HT-29 (cell line): ENCODE results near the gene LIMS1. TPM values are rescaled to one million over a fixed set of nuclear protein-coding genes. Genes with fewer than 3 reads are reported as not detected.
A peak's percentile ranks its signal among the peaks of the same experiment; 100 is the strongest.
"Not testable (repeated sequence)": the region's sequence is repeated elsewhere in the genome, so short reads cannot be mapped to it uniquely, and the experiment has no call there.

Source experiments
- DNase-seq: peaks from one replicate; pipeline ENCODE4 v3.0.0-alpha.2; 2015; ENCODE audit warnings: low spot score
- total RNA-seq: library from RNA; depleted of rRNA; stranded (reverse); fragments of >200 nt; shearing (Covaris generic); gene quantifications from 2 replicates; pipeline ENCODE4 v1.2.3, GENCODE V29; 2014

The LIMS1 gene
- total RNA-seq, 1 experiment from 2014 or later: 28.5 TPM

GRCh38 chr2:108552566-108552965 lies 18.3 kb downstream of the LIMS1 start:
- no peak for DNase-seq

- DNase-seq: no peak
Measured at GRCh38 chr2:108553209-108553919, 19.1 kb downstream of the LIMS1 start.

GRCh38 chr2:108554528-108554927 lies 20.3 kb downstream of the LIMS1 start:
- DNase-seq: no peak

- DNase-seq: no peak
Measured at GRCh38 chr2:108555572-108555971, 21.3 kb downstream of the LIMS1 start.

GRCh38 chr2:108556581-108556980 lies 22.3 kb downstream of the LIMS1 start:
- DNase-seq: not testable (repeated sequence)

GRCh38 chr2:108560241-108560811 lies 26.1 kb downstream of the LIMS1 start:
- DNase-seq: no peak

DNA sequence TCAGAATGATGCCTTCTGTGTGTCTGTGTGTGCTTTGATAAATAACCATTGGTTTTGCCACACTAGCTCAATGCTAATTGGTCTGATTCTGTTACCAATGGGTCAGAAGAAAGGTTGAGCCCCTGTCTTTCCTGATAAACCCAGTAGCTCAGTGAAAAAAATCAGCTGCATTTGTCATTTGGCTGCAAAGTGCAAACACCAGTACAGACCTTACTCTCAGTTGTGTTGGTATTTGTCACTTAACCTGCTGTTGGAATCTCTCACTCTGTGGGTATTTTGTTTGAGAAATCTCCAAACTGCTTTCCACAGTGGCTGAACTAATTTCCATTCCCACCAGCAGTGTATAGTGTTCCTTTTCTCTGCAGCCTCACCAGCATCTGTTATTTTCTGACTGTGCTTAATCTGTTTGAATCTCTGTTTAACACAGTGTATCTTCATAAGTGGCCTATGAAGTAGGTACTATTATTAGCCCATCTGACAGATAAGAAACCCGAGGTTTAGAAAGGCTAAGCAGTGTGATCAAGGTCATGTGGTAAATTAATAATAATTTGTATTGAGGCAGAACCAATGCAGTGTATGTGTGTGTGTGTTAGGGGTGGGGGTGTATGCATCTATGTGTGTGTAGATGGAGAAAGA lies 26.7 kb downstream of the LIMS1 start:
- no peak for DNase-seq

DNA sequence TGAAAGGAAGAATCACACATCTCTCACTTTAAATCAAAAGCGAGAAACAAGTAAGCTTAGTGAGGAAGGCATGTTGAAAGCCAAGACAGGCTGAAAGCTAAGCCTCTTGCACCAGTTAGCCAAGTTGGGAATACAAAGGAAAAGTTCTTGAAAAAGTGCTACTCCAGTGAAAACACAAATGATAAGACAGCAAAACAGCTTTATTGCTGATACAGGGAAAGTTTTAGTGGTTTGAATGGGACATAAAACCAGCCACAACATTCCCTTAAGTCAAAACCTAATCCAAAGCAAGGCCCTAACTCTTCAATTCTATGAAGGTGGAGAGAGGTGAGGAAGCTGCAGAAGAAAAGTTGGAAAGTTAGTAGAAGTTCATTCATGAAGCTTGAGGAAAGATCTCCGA lies 28.0 kb downstream of the LIMS1 start:
- no peak for DNase-seq

GRCh38 chr2:108564510-108564909 lies 30.2 kb downstream of the LIMS1 start:
- DNase-seq: no peak

- DNase-seq: no peak
Measured at GRCh38 chr2:108565778-108566375, 31.6 kb downstream of the LIMS1 start.

- DNase-seq: no peak
Measured at GRCh38 chr2:108570416-108570815, 36.1 kb downstream of the LIMS1 start.

GRCh38 chr2:108571286-108571685 lies 37.0 kb downstream of the LIMS1 start:
- DNase-seq: peak; percentile 35

DNA sequence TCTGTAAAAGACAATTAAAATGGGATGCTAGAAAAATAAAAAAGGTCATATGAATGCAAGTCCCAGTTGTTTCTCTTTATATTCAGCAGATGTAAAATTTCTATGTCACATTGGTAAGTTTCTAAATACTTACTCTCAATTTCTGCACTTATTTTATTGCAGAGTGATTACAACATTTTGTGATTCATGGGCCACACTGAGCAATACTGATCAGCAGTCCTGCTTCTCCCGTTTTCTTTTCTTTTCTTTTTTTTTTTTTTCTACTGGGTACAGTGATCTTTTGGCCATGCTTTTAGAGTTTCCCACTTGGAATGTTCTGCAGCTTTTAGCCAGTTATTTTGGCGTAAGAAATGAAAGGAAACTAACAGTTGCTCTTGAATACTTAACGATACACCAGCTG lies 38.8 kb downstream of the LIMS1 start:
- no peak for DNase-seq

- DNase-seq: no peak
Measured at GRCh38 chr2:108574332-108574731, 40.1 kb downstream of the LIMS1 start.

DNA sequence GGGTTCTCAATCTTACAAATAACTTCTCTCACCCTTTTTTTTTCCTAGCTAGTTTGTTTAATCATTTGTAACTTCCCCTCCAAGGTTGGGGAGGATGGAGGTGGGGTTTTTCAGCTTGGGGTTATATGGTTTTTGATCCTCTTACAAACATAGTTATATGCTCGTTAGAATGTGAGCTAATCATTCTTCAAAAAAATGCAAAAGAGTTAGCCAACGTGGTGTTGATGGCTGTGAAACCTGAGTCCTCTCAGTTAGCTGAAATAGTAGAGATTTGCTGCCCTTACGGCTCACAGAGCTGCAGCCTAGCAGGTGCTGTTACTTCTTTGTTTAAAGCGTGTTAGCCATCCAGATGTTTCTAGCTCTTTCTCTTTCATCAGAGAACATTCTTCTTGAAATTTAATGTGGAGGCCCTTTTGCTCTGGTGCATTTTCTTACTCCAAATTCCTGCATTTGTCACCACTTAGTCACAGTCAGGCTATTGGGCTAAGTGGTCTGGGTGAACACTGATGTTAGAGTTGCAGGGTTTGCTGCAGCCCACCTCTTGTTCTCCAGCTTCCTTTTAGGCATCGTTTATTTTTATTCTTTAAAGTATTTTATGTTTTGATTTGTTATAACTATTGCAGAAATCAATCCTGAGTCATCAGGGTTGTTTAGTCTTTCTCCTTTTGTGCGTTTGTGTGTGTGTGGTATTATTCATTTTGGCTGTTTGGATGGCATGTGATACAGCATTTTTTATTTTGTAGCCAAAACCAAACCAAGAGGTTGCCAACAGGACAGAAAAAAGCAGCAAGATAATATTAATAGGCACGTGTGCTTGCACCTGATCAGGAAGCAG lies 41.1 kb downstream of the LIMS1 start:
- no peak for DNase-seq

DNA sequence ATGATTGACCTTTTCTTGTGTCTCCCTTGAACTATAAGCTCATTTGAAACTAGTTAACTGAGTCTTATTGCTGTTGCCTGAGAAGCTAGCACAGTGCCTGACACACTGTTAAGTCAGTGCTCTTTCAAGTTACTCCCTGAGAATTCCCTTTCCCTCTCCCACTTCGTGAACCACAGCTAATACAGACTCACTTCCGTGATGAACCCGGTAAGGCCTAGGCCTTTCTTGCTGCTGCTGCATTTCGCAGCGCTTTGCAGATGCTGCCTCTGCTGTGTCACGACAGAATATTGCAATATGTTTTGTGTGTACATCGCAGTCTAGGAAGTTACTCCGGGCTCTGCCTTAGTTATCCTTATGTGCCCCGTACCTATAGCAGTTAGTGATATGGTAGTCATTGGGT lies 42.8 kb downstream of the LIMS1 start:
- no peak for DNase-seq

- DNase-seq: no peak
Measured at GRCh38 chr2:108579623-108580022, 45.4 kb downstream of the LIMS1 start.

- no peak for DNase-seq
Measured at GRCh38 chr2:108580050-108580449, 45.8 kb downstream of the LIMS1 start.

- peak; percentile 82 for DNase-seq
Measured at GRCh38 chr2:108583903-108584520, 49.7 kb downstream of the LIMS1 start.

DNA sequence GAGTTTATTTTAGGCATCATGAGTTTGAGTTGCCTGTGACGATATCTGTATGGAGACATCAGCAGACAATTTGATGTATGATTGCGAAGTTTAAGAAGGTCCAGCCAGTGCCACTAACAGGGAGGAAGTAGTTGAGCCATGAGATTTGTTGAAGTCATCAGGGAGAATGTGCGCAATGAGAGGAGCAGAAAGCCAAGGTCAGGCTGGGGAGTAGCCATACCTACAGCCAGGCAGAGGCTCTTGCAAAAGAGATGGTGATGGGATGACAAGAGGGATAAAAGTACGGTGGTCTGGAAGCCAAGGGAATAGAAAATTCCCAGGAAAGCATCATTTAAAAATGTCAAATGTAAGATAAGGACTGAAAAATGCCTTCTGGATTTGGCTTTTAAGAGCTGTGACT lies 51.2 kb downstream of the LIMS1 start:
- DNase-seq: no peak

GRCh38 chr2:108586116-108586515 lies 51.8 kb downstream of the LIMS1 start:
- DNase-seq: no peak
